Left ventricle myocardium inferior (tissue), 1 donor: ENCODE results near the gene LRRTM3. TPM values are rescaled to one million over a fixed set of nuclear protein-coding genes. Genes with fewer than 3 reads are reported as not detected.

Experiments
- DNase-seq: peaks from one replicate; pipeline ENCODE4 v3.0.0-alpha.2; 2020
- H3K27ac ChIP-seq: fragments of 200-600 bp; replicated peaks from 2 replicates; pipeline ENCODE4 v1.8.0; 2021
- H3K27me3 ChIP-seq: fragments of 200-600 bp; 2 replicates; pipeline ENCODE4 v1.8.0; 2021; ENCODE audit warnings: low read depth
- H3K36me3 ChIP-seq: fragments of 200-600 bp; 2 replicates; pipeline ENCODE4 v1.8.0; 2021
- H3K4me1 ChIP-seq: fragments of 200-600 bp; 2 replicates; pipeline ENCODE4 v1.8.0; 2021
- H3K4me3 ChIP-seq: fragments of 200-600 bp; 2 replicates; pipeline ENCODE4 v1.8.0; 2021; ENCODE audit warnings: mild to moderate bottlenecking, moderate library complexity
- H3K9me3 ChIP-seq: fragments of 200-600 bp; replicated peaks from 2 replicates; pipeline ENCODE4 v1.8.0; 2021
- CTCF ChIP-seq: fragments of 200-600 bp; IDR thresholded peaks from 2 replicates; pipeline ENCODE4 v1.8.0; 2021; ENCODE audit warnings: antibody characterized with exemption, mild to moderate bottlenecking, borderline replicate concordance
- intact Hi-C: fragments of 100-400 bp; cut with micrococcal nuclease; formaldehyde crosslinking; loops from one replicate; pipeline ENCODE4 v1.11.0; 2022
- total RNA-seq: library from RNA; stranded (reverse); fragmentation: NEBNext Ultra II Directional; extraction: Animal tissue kit (Norgen Biotek cat#: 25700); gene quantifications from one replicate; pipeline ENCODE4 v1.2.1, GENCODE V29; 2021
- donor health status: DM: no; HTN: yes; CAD: no; lungs with severe emphysema.

The LRRTM3 gene
- total RNA-seq, 1 donor from 2014 or later, result not detected

- Histone ChIP-seq H3K27me3 (no peaks in the 10 kb centered on the region), H3K4me1 (peaks cover 10% of the 10 kb centered on the region), H3K36me3 (no peaks in the 10 kb centered on the region), H3K27ac (no peak overlapping the region), H3K9me3 (no peaks in the 10 kb centered on the region), H3K4me3 (no peak overlapping the region)
- no peak for TF ChIP-seq CTCF
- no peak for DNase-seq
- intact Hi-C loops, result no loop called here
Measured at GRCh38 chr10:66990143-66990830, 64.5 kb downstream of the LRRTM3 start.

DNA sequence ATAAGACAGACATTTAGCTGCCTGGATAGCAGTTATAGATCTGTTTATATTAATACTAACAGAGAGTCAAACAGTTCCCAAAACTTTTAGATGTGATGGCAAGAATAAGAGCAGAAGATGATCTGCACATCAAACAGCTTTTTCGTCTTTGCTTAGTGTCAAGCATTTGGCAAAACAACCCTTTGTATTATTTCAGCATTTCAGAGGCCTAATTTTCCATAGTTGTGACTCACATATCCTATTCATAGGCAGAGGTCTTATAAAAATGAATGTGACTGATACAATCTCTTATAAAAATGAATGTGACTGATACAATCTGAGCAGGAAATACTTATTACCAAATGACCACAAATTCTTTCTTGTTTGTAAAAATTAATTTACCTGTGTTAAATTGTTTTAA lies 71.2 kb downstream of the LRRTM3 start:
- TF ChIP-seq CTCF, result no peak
- Histone ChIP-seq H3K4me3 (no peak overlapping the region), H3K9me3 (no peaks in the 10 kb centered on the region), H3K27ac (no peak overlapping the region), H3K27me3 (no peaks in the 10 kb centered on the region), H3K4me1 (peaks cover 10% of the 10 kb centered on the region), H3K36me3 (no peaks in the 10 kb centered on the region)
- DNase-seq, result no peak
- intact Hi-C loops, result no loop called here

DNA sequence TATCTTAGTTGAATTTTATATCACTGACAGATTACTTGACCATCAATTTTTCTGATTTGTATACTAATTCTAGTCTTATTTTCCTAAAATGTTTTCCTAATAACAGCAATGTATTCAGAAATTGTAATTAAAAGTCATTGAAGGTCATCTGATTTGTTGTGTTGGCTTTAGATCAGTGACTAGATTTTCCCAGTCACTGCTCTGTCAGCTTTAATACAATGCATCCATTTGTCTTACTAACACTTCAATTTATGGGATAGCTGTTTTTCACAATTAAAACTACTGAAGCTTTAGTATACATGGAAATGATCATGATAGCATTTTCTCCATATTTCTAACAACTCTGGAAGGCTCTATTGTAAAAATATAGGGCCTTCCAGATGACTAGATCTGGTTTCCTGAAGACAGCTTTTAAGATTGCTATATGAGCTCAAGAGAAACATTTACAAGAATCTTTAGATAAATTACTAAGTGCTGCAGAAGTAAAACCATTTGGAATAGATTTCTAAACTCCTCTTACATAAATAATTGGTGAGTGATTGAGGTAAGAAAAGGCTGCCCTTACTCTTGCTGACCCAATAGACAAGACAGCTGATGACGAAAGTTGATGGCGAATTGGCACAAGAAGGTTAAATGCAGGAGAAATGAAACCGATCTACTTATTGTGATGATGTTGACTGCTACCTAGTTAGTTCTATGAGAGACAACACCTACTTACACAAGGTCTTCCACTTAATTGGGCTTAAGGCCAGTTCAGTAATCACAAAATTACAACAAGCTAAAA lies 74.1 kb downstream of the LRRTM3 start:
- no peak for TF ChIP-seq CTCF

DNA sequence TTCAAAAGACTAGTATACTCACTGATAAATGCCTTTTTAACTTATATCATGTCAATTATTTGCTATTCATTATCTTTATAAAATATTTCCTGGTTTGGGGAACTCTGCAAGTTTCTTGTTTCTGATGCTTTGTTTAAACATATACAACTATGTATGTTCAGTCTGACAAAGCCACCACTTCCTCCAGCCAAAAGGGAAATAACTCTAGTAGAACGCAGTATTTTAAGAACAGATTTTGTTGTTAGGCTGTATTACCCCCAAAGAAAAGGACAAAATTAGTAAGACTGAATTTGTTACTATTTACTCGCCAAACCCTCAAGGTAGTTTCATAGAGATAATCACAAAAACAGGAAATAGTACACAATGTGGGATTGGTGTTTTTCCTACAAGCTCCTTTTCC lies 78.9 kb downstream of the LRRTM3 start:
- TF ChIP-seq CTCF, result no peak

More for the DNA sequence above, 74.1 kb downstream of the LRRTM3 start:
- no peak overlapping the region for H3K27ac ChIP-seq
- H3K27me3 ChIP-seq, result no peaks in the 10 kb centered on the region
- peaks cover 3% of the 10 kb centered on the region for H3K4me1 ChIP-seq
- H3K4me3 ChIP-seq, result no peak overlapping the region
- intact Hi-C loops, result no loop called here
- DNase-seq, result no peak
- H3K36me3 ChIP-seq, result no peaks in the 10 kb centered on the region
- H3K9me3 ChIP-seq, result no peaks in the 10 kb centered on the region

DNA sequence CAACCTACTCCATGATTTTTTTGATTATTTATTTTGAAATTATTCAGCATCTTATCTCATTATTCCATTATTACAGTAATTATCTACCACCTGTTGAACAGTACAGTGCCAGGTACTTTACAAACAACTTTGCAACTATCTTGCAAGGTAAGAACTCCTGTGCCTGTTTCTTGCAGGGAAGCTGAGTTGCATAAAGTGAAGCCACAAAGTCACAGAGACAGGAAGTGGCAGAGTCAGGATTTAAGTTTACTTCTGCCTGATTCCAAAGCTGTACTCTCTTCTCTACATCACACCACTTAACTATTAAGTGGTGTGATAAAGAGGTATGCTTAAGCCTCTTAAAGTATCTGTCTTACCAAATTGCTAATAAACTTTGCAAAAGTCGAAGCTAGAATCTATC lies 80.1 kb downstream of the LRRTM3 start:
- no peaks in the 10 kb centered on the region for H3K27me3 ChIP-seq
- no peak for DNase-seq
- intact Hi-C loops, result no loop called here
- H3K9me3 ChIP-seq, result no peaks in the 10 kb centered on the region
- no peaks in the 10 kb centered on the region for H3K36me3 ChIP-seq
- no peaks in the 10 kb centered on the region for H3K4me1 ChIP-seq
- no peak for TF ChIP-seq CTCF
- no peak overlapping the region for H3K4me3 ChIP-seq
- no peak overlapping the region for H3K27ac ChIP-seq

More for the DNA sequence above, 78.9 kb downstream of the LRRTM3 start:
- Histone ChIP-seq H3K27me3 (no peaks in the 10 kb centered on the region), H3K27ac (no peak overlapping the region), H3K4me3 (no peak overlapping the region), H3K4me1 (no peaks in the 10 kb centered on the region), H3K9me3 (no peaks in the 10 kb centered on the region), H3K36me3 (no peaks in the 10 kb centered on the region)
- DNase-seq, result no peak
- intact Hi-C loops, result no loop called here
